Measurements from ENCODE around the gene ARHGAP31.
"Not testable (repeated sequence)": the region's sequence is repeated elsewhere in the genome, so short reads cannot be mapped to it uniquely, and the experiment has no call there.

ARHGAP31 gene

GRCh38 chr3:119352034-119352609 is 57.9 kb downstream of the ARHGAP31 start:
- peak; percentile 59 for DNase-seq

DNA sequence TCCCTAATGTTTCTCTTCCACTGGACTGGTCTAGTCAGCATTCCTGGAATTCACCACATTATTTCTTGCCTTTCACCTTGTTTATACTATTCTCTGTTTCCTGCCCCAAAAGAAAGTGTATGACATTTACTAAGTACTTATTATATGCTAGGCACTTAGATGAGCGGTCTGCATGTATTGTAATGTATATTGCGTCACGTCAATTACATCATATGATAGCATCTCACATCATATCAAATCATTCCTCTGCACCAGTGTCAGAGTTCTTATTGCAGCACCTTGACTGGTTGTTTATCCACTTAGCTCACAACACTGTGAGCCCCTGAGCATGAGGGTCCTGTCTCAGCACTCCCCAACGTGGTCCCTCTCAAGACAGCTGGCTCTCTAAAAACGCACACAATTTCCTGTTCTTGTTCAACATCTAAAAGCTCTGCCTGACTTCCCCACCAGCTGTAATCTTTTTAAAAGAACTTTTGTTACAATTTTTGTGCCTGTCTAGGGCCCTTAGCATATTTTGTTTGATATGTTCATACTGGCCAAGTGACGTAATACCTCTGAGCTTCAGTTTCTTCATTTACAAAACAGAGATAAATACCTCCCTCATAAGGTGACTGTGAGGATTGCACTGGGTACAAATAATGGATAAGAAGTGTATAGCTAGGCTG is 58.8 kb downstream of the ARHGAP31 start:
- no peak for DNase-seq

DNA sequence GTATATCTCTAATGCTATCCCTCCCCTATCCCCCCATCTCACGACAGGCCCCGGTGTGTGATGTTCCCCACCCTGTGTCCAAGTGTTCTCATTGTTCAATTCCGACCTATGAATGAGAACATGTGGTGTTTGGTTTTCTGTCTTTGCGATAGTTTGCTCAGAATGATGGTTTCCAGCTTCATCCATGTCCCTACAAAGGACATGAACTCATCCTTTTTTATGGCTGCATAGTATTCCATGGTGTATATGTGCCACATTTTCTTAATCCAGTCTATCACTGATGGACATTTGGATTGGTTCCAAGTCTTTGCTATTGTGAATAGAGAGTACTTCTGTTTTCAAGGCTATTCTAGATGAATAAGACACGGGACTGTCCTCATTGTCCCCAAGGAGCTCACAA is 61.4 kb downstream of the ARHGAP31 start:
- not testable (repeated sequence) for DNase-seq

DNA sequence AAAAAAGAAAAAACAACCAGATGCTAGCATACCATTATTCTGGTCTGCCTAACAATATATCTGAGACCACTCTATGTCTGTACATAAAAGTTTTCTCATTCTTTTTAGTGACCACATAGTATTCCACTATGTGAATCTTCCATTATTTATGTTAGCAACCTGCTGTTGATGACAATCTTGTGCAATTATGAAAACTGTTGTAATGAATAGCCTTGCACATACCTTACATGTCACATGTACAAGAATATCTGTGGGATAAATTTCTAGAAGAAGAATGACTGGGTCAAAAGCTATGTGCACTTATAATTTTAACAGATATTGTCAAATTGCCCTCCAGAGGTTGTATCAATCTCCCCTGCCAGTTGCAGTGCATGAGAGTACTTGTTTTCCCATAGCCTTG is 62.5 kb downstream of the ARHGAP31 start:
- no peak for DNase-seq

DNA sequence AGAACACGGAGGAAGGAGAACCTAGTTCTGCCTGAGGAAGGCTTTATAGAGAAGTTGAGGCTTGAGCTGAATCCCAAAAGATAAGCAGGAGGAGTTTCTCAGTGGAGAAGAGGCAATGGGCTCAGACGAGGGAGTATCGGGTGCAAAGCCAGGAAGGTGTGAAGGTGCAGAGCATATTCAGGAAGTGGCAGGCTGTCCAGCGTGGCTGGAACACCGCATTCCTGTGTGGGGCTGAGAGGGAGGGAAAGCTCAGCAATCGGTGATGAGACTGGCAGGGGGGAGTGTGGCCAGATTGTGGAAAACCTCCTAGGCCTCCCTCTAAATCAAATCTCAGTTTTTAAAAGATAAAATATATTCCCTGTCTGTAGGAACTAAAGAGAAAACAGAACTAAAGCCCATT is 63.0 kb downstream of the ARHGAP31 start:
- DNase-seq, result no peak

DNA sequence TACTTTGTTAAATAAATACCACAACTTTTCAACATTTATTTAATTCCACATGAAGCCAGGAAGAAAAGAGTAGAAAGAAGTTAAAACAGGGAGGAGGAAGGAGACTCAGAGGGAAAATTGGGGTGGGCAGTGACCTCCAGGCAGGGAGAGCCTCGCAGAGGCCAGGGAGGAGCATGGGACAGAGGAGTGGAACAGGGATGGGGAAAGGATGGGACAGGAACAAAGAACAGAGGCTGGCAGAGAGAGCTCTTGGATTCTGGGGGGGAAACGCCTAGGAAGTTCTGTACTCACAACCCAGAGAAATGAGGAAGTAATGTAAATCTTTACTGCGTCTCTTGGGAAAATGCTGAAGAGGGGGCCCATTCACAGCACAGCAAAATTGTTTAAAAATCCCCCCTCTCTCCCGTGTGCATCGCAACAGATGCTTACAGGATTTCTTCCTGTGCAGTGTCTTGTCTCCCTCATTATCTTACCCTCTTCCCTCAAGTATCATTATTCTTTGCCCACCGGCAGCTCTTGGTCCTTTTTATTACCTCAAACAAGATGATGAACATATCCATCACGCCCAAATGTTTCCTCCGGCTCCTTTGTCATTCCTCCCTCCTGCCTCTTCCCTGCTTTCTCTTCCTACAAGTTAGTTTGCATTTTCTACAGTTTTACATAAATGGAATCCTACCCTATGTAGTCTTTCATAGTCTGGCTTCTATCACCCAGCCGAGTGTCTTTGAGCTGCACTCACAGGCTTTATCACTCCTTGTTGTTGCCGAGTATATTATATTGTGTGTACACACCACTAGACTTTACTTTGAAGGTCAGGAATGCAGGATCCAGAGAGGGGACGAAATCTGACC is 65.5 kb downstream of the ARHGAP31 start:
- DNase-seq, result no peak

GRCh38 chr3:119360736-119361462 is 66.7 kb downstream of the ARHGAP31 start:
- no peak for DNase-seq

DNA sequence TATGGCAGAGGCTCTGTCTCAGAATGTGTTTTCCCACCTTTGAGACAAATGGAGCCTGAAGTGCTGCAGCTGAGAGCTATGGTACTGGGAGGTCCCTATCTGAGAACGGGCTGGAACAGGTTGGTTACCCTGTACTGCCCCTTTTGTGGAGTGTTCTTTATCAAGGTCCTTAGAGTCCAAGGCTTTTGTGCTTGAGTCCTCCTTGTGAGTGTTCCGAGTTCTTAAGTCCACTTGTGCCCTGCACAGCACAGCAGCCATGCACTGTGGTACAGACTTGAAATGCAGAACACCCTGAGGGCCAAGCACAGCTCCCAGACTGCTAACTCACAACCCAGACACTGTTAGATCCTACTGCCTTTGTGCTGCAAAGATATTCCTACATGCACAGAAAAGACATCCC is 67.8 kb downstream of the ARHGAP31 start:
- DNase-seq, result no peak

GRCh38 chr3:119362940-119363725 is 69.0 kb downstream of the ARHGAP31 start:
- DNase-seq, result no peak

- no peak for DNase-seq
Measured at GRCh38 chr3:119364401-119364800, 70.2 kb downstream of the ARHGAP31 start.

DNA sequence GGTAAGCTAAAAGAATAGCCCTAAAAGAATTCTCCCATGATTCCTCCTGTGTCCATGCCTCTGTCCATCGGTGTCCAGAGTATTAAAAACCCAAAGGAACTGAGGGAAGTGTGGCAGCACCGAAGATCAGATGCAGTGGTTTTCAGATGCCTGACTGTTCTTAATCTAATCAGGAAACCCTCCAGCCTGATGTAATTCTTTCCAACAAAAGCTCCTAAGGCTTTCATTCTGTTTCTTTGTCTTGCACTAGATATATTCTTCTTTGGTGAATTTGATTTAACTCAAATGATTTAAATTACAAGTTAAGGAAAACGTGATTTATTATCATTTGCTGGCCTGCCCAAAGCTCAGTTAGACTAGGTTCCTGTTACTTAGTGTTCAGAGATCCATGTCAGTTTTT is 71.2 kb downstream of the ARHGAP31 start:
- no peak for DNase-seq

DNA sequence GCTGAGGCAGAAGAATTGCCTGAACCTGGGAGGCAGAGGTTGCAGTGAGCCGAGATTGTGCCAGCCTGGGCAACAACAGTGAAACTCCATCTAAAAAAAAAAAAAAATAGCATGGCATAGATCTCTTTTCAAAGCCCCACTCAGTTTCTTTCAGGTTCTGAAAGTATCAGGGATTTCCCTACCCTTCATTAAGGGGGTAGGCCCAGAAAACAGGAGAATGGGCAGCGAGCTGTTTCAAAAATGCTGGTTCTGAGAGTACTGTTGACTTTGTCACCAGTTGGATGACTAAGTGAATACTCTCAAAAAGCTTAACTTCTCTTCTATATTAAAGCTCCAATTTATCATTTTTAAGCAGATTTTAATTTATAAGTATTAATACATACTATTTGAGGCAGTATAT is 72.8 kb downstream of the ARHGAP31 start:
- no peak for DNase-seq

DNA sequence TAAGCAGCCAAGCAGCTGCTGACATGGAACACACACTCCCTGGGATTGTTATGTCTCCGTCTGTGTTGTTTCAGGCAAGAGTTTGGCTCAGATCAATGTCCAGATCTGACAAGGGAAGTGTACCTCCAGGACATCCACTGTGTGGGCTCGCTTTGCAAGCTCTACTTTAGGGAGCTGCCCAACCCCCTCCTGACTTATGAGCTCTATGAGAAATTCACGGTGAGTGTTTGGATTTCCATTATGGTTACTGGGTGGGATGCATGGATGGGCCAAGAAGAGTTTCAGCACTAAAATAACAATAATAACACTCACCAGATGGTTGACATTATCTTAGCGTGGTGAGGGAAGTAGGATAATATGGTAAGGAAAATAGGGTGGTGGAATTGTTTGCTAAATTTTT is 74.1 kb downstream of the ARHGAP31 start:
- no peak for DNase-seq

DNA sequence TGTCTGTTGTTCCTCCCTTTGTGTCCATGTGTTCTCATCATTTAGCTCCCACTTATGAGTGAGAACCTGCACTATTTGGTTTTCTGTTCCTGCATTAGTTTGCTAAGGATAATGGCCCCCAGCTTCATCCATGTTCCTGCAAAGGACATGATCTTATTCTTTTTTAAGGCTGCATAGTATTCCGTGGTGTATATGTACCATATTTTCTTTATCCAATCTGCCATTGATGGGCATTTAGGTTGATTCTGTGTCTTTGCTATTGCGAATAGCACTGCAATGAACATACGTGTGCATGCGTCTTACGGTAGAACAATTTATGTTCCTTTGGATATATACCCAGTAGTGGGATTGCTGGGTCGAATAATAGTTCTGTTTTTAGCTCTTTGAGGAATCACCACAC is 77.6 kb downstream of the ARHGAP31 start:
- not testable (repeated sequence) for DNase-seq

DNA sequence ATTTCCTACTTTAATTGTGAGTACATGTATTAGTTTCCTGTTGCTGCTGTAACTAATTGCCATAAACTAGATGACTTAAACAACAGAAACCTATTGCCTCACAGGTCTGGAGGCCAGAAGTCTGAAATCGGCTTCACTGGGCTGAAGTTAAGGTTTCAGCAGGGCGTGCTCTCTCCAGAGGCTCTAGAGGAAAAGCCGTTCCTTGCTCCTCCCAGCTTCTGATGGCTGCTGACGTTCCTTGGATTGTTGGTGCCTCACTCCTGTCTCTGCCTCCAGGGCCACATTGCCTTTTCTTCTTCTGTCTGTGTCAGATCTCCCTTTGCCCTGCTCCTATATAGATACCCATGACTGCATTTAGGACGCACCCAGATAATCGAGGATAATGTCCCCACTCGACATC is 80.9 kb downstream of the ARHGAP31 start:
- DNase-seq, result no peak

- DNase-seq, result no peak
Measured at GRCh38 chr3:119375510-119375909, 81.3 kb downstream of the ARHGAP31 start.

DNA sequence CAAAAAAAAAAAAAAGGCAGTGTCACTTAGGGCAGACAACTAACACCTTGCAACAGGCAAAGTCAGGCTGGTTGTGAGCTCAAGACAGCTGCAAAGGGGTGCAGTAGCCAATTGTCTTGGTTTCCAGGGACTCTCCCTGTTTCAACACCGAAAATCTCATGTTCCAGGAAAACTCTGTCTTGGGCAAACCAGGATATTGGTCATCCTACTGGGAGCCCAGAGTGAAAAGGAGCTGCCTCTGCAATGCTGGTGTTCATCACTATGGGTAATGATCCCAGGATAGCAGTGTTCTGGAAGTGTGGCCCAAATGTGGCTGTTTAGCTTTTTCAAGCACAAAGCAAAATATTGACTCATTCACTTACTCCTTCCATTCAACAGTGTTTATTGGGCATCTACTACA is 82.6 kb downstream of the ARHGAP31 start:
- DNase-seq, result no peak

DNA sequence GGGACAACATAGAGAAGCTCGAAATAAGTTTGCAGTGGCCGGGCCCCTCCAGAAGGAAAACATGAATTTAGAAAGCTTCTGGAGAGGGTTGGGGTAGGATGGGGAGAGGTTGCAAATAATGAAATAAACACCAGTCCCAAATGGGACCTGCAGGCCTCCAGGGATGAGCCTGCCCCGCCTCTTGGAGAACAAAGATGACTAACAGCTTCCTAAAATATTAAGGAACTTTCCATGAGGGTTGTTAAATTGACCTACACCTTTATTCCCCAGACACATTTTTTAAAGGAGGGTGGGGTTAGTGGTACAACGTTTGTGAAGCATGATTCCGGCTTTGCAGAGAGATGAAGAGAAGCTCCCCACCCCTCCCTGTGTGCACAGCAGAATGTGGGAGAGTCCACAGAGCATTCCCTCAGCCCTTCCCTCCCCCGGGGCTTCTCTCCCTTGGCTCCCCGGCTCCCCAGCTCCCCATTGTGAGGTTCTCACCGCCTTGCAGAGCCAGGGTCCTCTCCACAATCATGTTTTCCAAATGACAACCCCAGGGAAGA is 84.1 kb downstream of the ARHGAP31 start:
- DNase-seq, result no peak

DNA sequence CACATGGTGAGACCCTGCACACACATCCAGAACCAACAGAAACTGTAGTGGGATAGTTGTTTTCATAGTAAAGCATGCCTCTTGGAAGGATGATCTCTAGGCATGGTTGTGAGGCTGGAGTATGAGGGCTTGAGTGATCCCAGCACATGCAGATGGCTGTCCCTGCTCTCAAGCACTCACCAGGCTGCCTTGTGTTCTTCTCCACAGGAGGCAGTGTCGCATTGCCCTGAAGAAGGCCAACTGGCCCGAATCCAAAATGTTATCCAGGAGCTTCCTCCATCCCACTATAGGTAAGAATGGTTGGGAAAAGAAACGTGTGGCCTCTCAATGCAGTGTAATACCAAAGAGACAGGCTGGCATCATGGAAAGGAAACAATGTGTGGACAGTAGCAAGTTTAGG is 86.5 kb downstream of the ARHGAP31 start:
- no peak for DNase-seq

DNA sequence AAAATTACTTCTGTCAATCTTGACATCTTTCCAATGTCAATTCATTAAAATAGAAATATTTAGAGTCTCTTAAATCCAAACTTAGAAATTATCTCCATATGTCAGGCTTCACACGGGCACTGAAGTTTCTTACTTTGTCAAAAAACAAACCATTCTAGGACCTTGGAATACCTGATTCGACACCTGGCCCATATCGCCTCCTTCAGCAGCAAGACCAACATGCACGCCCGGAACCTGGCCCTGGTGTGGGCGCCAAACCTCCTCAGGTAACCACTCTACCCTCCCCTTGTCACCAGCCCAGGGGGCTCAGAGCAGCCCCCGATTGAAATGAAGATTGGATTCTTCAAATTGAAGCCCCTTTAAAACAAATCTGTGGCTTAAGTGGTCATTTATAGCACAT is 88.0 kb downstream of the ARHGAP31 start:
- DNase-seq, result no peak

DNA sequence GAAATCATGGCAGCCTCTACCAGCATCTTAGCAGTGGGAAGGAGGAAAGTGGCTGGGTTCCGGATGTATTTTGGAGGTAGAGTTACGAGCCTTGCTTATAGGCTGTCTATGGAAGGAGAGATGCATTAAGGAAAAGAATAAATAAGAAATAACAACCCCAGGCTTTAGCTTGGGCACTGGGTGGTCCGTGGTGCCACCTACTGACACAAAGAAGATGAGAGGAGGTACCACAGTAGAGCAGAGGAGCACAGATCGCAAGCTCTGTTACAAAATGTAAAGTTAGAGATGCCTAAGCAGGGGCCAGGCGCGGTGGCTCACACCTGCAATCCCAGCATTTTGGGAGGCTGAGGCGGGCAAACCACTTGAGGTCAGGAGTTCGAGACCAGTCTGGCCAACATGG is 94.4 kb downstream of the ARHGAP31 start:
- no peak for DNase-seq

DNA sequence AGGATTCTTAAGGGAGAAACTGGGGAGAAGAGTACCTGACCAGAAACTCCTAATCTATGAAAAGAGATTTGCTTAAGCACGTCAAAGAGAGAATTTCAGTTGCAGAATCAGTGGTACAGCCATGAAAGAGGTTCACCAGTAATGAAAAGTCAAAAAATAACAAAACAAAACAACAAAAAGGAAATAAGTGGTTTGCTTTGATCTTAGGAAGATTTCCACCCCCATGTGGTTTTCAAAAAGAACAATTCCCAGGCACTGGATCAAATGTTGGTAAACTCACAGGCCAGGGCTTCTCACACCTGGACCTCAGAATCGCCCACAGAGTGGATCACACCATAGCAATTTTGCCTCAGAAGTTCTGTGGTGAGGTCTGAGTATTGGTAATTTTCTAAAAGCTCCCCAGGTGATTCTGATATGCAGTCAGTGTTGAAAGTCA is 101.8 kb downstream of the ARHGAP31 start:
- no peak for DNase-seq
